ENCODE measurements around the gene PPP2R5A.
A peak's percentile ranks its signal among the peaks of the same experiment; 100 is the strongest.

PPP2R5A gene

DNA sequence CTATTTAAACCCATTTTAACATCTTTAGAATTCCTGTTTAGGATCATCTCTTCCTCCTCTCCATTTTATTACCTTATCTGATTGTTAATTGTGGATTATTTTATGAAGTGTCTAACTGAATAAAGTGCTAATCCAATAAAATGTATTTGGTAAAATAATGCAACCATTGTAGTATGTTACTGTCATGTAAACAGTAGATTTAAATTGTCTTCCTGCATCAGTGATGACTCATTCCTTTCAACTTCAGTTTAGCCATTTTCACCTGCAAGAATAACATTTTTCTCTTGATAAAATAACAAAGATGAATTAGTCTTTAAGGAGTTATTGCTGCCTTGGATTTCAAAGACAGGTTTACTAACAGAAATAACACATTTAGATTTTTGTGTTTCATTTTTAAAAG, 5.4 kb downstream of the PPP2R5A start (continued):
- TF ChIP-seq ZFHX2 (tag by site-specific recombination; conservative IDR thresholded peaks at IDR 0.05) (no peak), KLF8 (tag by site-specific recombination; IDR thresholded peaks at IDR 0.05) (no peak), ZXDB (tag by site-specific recombination; IDR thresholded peaks at IDR 0.05) (peak; percentile 22), ZNF335 (tag by site-specific recombination; conservative IDR thresholded peaks at IDR 0.05) (0 out of 2 replicates have a peak, but pooled peaks have one; percentile 9), ZNF2 (tag by site-specific recombination; IDR thresholded peaks at IDR 0.05) (no peak), SETDB1 (IDR thresholded peaks at IDR 0.05; ENCODE audit: insufficient read length, low read length) (no peak), RBAK (tag by site-specific recombination; IDR thresholded peaks at IDR 0.05) (no peak), ZNF530 (tag by site-specific recombination; IDR thresholded peaks at IDR 0.05; ENCODE audit: low read depth) (no peak), PRDM1 (tag by site-specific recombination; IDR thresholded peaks at IDR 0.05) (peak; percentile 31; the same call in 1 of the 2 replicates), ZNF366 (tag by site-specific recombination; conservative IDR thresholded peaks at IDR 0.05) (peak; percentile 61), ZNF510 (tag by site-specific recombination; IDR thresholded peaks at IDR 0.05; ENCODE audit: insufficient replicate concordance) (no peak), ZSCAN30 (tag by site-specific recombination; IDR thresholded peaks at IDR 0.05) (no peak), ZFP69B (tag by site-specific recombination; IDR thresholded peaks at IDR 0.05) (0 out of 2 replicates have a peak, but pooled peaks have one; percentile 23), ZNF660 (tag by site-specific recombination; IDR thresholded peaks at IDR 0.05) (0 out of 2 replicates have a peak, but pooled peaks have one; percentile 44)
- TF ChIP-seq, protein P1, sequence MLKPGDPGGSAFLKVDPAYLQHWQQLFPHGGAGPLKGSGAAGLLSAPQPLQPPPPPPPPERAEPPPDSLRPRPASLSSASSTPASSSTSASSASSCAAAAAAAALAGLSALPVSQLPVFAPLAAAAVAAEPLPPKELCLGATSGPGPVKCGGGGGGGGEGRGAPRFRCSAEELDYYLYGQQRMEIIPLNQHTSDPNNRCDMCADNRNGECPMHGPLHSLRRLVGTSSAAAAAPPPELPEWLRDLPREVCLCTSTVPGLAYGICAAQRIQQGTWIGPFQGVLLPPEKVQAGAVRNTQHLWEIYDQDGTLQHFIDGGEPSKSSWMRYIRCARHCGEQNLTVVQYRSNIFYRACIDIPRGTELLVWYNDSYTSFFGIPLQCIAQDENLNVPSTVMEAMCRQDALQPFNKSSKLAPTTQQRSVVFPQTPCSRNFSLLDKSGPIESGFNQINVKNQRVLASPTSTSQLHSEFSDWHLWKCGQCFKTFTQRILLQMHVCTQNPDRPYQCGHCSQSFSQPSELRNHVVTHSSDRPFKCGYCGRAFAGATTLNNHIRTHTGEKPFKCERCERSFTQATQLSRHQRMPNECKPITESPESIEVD (tag by site-specific recombination; IDR thresholded peaks at IDR 0.05), result peak; percentile 97
- TF ChIP-seq, protein P2, sequence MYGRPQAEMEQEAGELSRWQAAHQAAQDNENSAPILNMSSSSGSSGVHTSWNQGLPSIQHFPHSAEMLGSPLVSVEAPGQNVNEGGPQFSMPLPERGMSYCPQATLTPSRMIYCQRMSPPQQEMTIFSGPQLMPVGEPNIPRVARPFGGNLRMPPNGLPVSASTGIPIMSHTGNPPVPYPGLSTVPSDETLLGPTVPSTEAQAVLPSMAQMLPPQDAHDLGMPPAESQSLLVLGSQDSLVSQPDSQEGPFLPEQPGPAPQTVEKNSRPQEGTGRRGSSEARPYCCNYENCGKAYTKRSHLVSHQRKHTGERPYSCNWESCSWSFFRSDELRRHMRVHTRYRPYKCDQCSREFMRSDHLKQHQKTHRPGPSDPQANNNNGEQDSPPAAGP (tag by site-specific recombination; IDR thresholded peaks at IDR 0.05), result no peak
- TF ChIP-seq, protein P3, sequence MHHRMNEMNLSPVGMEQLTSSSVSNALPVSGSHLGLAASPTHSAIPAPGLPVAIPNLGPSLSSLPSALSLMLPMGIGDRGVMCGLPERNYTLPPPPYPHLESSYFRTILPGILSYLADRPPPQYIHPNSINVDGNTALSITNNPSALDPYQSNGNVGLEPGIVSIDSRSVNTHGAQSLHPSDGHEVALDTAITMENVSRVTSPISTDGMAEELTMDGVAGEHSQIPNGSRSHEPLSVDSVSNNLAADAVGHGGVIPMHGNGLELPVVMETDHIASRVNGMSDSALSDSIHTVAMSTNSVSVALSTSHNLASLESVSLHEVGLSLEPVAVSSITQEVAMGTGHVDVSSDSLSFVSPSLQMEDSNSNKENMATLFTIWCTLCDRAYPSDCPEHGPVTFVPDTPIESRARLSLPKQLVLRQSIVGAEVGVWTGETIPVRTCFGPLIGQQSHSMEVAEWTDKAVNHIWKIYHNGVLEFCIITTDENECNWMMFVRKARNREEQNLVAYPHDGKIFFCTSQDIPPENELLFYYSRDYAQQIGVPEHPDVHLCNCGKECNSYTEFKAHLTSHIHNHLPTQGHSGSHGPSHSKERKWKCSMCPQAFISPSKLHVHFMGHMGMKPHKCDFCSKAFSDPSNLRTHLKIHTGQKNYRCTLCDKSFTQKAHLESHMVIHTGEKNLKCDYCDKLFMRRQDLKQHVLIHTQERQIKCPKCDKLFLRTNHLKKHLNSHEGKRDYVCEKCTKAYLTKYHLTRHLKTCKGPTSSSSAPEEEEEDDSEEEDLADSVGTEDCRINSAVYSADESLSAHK (tag by site-specific recombination; IDR thresholded peaks at IDR 0.05), result no peak
- TF ChIP-seq, protein P4, sequence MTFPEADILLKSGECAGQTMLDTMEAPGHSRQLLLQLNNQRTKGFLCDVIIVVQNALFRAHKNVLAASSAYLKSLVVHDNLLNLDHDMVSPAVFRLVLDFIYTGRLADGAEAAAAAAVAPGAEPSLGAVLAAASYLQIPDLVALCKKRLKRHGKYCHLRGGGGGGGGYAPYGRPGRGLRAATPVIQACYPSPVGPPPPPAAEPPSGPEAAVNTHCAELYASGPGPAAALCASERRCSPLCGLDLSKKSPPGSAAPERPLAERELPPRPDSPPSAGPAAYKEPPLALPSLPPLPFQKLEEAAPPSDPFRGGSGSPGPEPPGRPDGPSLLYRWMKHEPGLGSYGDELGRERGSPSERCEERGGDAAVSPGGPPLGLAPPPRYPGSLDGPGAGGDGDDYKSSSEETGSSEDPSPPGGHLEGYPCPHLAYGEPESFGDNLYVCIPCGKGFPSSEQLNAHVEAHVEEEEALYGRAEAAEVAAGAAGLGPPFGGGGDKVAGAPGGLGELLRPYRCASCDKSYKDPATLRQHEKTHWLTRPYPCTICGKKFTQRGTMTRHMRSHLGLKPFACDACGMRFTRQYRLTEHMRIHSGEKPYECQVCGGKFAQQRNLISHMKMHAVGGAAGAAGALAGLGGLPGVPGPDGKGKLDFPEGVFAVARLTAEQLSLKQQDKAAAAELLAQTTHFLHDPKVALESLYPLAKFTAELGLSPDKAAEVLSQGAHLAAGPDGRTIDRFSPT (tag by site-specific recombination; IDR thresholded peaks at IDR 0.05), result no peak
- TF ChIP-seq, protein P5, sequence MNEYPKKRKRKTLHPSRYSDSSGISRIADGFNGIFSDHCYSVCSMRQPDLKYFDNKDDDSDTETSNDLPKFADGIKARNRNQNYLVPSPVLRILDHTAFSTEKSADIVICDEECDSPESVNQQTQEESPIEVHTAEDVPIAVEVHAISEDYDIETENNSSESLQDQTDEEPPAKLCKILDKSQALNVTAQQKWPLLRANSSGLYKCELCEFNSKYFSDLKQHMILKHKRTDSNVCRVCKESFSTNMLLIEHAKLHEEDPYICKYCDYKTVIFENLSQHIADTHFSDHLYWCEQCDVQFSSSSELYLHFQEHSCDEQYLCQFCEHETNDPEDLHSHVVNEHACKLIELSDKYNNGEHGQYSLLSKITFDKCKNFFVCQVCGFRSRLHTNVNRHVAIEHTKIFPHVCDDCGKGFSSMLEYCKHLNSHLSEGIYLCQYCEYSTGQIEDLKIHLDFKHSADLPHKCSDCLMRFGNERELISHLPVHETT (tag by site-specific recombination; IDR thresholded peaks at IDR 0.05), result no peak; the same call in 1 of the 2 replicates
- TF ChIP-seq, protein P6, sequence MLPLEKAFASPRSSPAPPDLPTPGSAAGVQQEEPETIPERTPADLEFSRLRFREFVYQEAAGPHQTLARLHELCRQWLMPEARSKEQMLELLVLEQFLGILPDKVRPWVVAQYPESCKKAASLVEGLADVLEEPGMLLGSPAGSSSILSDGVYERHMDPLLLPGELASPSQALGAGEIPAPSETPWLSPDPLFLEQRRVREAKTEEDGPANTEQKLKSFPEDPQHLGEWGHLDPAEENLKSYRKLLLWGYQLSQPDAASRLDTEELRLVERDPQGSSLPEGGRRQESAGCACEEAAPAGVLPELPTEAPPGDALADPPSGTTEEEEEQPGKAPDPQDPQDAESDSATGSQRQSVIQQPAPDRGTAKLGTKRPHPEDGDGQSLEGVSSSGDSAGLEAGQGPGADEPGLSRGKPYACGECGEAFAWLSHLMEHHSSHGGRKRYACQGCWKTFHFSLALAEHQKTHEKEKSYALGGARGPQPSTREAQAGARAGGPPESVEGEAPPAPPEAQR (tag by site-specific recombination; IDR thresholded peaks at IDR 0.05), result no peak

All from HEK293 (cell line).